CD8-positive, alpha-beta memory T cell (primary cell): ENCODE measurements around the gene DND1. TPM values are rescaled to one million over a fixed set of nuclear protein-coding genes. Genes with fewer than 3 reads are reported as not detected.
A peak's percentile ranks its signal among the peaks of the same experiment; 100 is the strongest.

Experiments
- CTCF ChIA-PET: fragments of 350-600 bp; sonication (Branson Sonifier 250); formaldehyde crosslinking; loops from one replicate; lab custom pipeline; 2021; ENCODE audit warnings: antibody characterized with exemption; lab: Charles Lee
- POLR2A ChIA-PET: fragments of 350-600 bp; sonication (Branson Sonifier 250); formaldehyde crosslinking; loops from one replicate; lab custom pipeline; 2021; ENCODE audit warnings: antibody characterized with exemption; lab: Charles Lee
- DNase-seq, 5 donors: peaks; one replicate each; pipeline versions ENCODE4 v3.0.0 to v3.0.0-alpha.2; 2020 to 2022; ENCODE audit warnings: mixed read lengths in 1 of 5
- H3K27ac ChIP-seq: one replicate; pipeline ENCODE4 v1.7.0; 2013; ENCODE audit warnings: low read depth, mild to moderate bottlenecking, low read length, moderate library complexity
- H3K27me3 ChIP-seq: 2 replicates; pipeline ENCODE4 v1.7.0; 2013; ENCODE audit warnings: low read length, mild to moderate bottlenecking; ENCODE audit not compliant: insufficient read depth, poor library complexity, severe bottlenecking
- H3K36me3 ChIP-seq: 2 replicates; pipeline ENCODE4 v1.7.0; 2013; ENCODE audit warnings: mild to moderate bottlenecking, low read length, moderate library complexity; ENCODE audit not compliant: insufficient read depth
- H3K4me1 ChIP-seq: 2 replicates; pipeline ENCODE4 v1.7.0; 2013; ENCODE audit warnings: mild to moderate bottlenecking, low read length, moderate library complexity; ENCODE audit not compliant: insufficient read depth
- H3K4me3 ChIP-seq: 2 replicates; pipeline ENCODE4 v1.7.0; 2013; ENCODE audit warnings: mild to moderate bottlenecking, low read length
- H3K9me3 ChIP-seq: 2 replicates; pipeline ENCODE4 v1.7.0; 2013; ENCODE audit warnings: mild to moderate bottlenecking, low read length
- H3K27ac Mint-ChIP-seq, 8 donors: one replicate each; pipeline ENCODE4 v1.8.0; 2020 to 2021; ENCODE audit warnings: mixed read lengths in 8 of 8, mild to moderate bottlenecking in 6 of 8, inconsistent platforms in 3 of 8, moderate library complexity in 3 of 8
- H3K27me3 Mint-ChIP-seq, 2 donors: one replicate each; pipeline ENCODE4 v1.8.0; 2020 to 2021; ENCODE audit warnings: mixed read lengths in 2 of 2, mild to moderate bottlenecking in 1 of 2, moderate library complexity in 1 of 2
- H3K36me3 Mint-ChIP-seq, 3 donors: one replicate each; pipeline ENCODE4 v1.8.0; 2020 to 2021; ENCODE audit warnings: mixed read lengths in 3 of 3, inconsistent platforms in 1 of 3, mild to moderate bottlenecking in 1 of 3
- H3K4me1 Mint-ChIP-seq, 3 donors: one replicate each; pipeline ENCODE4 v1.8.0; 2020 to 2021; ENCODE audit warnings: mixed read lengths in 3 of 3, inconsistent platforms in 1 of 3, mild to moderate bottlenecking in 1 of 3
- H3K4me3 Mint-ChIP-seq, 7 donors: one replicate each; pipeline ENCODE4 v1.8.0; 2020 to 2021; ENCODE audit warnings: mixed read lengths in 7 of 7, mild to moderate bottlenecking in 6 of 7, moderate library complexity in 4 of 7, inconsistent platforms in 2 of 7
- H3K9me3 Mint-ChIP-seq, 5 donors: one replicate each; pipeline ENCODE4 v1.8.0; 2020 to 2022; ENCODE audit warnings: mixed read lengths in 5 of 5, mild to moderate bottlenecking in 3 of 5, moderate library complexity in 2 of 5, inconsistent platforms in 1 of 5
- polyA plus RNA-seq: library from polyadenylated mRNA; unstranded; fragments of 300-500 nt; fragmentation: Illumina TruSeq; gene quantifications from one replicate; pipeline ENCODE4 v1.2.3, GENCODE V29; 2021
- total RNA-seq, 2 experiments: library from RNA; stranded (reverse); gene quantifications; one replicate each; pipeline ENCODE4 v1.2.3, GENCODE V29; 2021

The DND1 gene
- total and polyA plus RNA-seq, 3 experiments from 2014 or later = 2.3 to 2.9 TPM; not detected in 1

DNA sequence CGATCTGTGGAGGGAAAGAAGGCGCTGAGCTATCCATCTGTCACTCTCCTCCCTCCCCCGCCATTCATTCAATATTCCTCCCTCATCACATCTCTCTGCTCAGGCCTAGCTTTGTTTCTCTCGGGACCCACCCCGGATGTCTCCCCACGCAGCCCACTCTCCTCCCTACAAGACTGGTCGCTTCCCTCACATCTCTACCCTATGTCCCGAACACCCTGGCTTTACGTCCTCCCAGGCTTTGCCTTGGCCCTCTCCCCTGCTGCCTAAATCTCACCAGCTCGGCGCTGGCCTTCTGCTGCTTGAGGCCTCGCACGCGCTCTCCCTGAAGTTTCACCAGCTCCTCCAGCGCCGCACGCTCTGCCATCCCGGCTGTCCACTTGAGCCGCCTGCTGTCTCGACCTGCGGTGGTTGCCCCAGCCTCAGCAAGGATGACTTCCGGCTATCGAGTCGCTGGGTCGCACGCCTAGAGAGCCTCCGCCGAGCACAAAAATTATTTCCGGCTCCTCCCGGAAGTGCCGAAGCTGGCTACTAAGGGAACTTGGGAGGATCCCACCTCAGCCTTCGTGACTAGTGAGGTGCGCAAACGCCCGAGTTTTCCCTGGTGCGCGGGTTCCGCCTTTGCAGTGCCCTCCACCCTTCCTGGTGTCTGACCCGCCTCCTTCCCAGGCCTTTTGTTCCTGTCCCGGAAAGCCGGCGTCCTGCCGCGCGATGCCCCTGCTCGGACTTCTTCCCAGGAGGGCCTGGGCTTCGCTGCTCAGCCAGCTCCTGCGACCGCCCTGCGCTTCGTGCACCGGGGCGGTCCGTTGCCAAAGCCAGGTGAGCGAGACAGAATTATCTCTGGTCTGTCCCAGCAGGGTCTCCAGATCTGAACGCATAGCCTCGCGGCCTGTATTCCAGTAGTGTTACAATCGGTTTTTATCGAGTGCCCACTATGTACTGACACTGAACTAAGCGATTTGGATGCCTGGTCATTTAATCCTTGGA, 17.9 kb upstream of the DND1 start, which contains the start of the genes HARS1 and HARS2:
Gene HARS1 (minus strand): TSS at position 430 of the 984 bp plus-strand sequence. CDS start 66 bp downstream, at position 364.
Gene HARS2 (plus strand): TSS at position 515 of the 984 bp plus-strand sequence. CDS start 194 bp downstream, at position 709.
- POLR2A ChIA-PET = interaction anchor here (0.6 to 1.7 kb wide), 7 partner anchors 9 to 290 kb away, joined by 3 to 8 read pairs (median 5); partner anchors contain the start of genes ANKHD1, IK, NDUFA2 and ZMAT2

DNA sequence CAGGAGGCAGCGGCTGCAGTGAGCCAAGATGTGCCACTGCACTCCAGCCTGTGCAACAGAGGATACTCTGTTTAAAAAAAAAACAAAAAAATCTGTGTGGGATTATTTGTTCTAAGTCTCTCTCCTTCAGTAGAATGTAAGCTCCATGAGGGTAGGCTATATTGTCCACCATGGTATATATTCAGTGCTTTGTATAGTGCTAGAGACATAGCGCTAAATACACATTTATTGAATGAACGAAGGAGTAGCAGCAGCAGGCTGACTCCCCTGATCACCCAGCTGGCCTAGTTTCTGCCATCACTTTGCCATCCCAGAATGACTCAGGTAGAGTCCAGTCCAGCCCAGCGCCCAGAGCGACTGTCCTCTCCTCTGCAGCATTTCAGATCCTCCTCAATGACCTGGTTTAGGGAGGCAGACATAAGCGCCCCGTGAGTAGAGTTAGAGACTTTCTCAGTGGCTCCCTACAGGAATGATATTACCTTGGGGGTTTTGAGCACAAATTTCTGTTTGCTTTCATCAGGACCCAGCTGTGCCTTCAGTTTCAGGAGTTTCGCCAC, 17.1 kb upstream of the DND1 start:
- Mint-ChIP-seq H3K27me3 (no peaks in the 10 kb centered on the region), H3K27ac (peak overlapping the region; percentile 89 to 100 (median 98)), H3K36me3 (peaks cover 5 to 62% (median 7%) of the 10 kb centered on the region in 3 donors), H3K4me1 (peaks cover 37 to 56% (median 52%) of the 10 kb centered on the region in 3 donors), H3K4me3 (peak overlapping the region; percentile 94 to 100 (median 99)), H3K9me3 (no peaks in the 10 kb centered on the region)
- Histone ChIP-seq H3K4me3 (peak overlapping the region; percentile 89), H3K27me3 (no peaks in the 10 kb centered on the region), H3K4me1 (peaks cover 30% of the 10 kb centered on the region), H3K36me3 (peaks cover 16% of the 10 kb centered on the region), H3K9me3 (no peaks in the 10 kb centered on the region), H3K27ac (peak overlapping the region; percentile 79)
- POLR2A ChIA-PET = interaction anchor here (0.6 to 1.7 kb wide), 7 partner anchors 10 to 289 kb away, joined by 3 to 8 read pairs (median 5); partner anchors contain the start of genes ANKHD1, EIF4EBP3, IK and NDUFA2
- CTCF ChIA-PET = interaction anchor here (0.9 to 1.6 kb wide), 9 partner anchors 9 to 318 kb away, joined by 3 to 5 read pairs (median 3); partner anchors contain the start of genes EIF4EBP3, IK, NDUFA2 and ZMAT2
- no peak for DNase-seq

More for the DNA sequence above, 17.9 kb upstream of the DND1 start, which contains the start of the genes HARS1 and HARS2:
- Mint-ChIP-seq H3K4me3 (peak within 1 kb of the TSS; percentile 94 to 100 (median 99)), H3K27me3 (no peaks in the 10 kb centered on the region), H3K27ac (peak within 1 kb of the TSS; percentile 89 to 100 (median 98)), H3K36me3 (peaks cover 5 to 67% (median 11%) of the 10 kb centered on the region in 3 donors), H3K9me3 (no peaks in the 10 kb centered on the region), H3K4me1 (peaks cover 37 to 56% (median 52%) of the 10 kb centered on the region in 3 donors)
- CTCF ChIA-PET = interaction anchor here (0.9 to 1.6 kb wide), 9 partner anchors 9 to 318 kb away, joined by 3 to 5 read pairs (median 3); partner anchors contain the start of genes EIF4EBP3, IK, NDUFA2 and ZMAT2
- Histone ChIP-seq H3K4me1 (peaks cover 30% of the 10 kb centered on the region), H3K9me3 (no peaks in the 10 kb centered on the region), H3K36me3 (peaks cover 24% of the 10 kb centered on the region), H3K4me3 (peak within 1 kb of the TSS; percentile 89), H3K27me3 (no peaks in the 10 kb centered on the region), H3K27ac (peak within 1 kb of the TSS; percentile 79)
- DNase-seq = peak; percentile 72 to 87 (median 77)

DNA sequence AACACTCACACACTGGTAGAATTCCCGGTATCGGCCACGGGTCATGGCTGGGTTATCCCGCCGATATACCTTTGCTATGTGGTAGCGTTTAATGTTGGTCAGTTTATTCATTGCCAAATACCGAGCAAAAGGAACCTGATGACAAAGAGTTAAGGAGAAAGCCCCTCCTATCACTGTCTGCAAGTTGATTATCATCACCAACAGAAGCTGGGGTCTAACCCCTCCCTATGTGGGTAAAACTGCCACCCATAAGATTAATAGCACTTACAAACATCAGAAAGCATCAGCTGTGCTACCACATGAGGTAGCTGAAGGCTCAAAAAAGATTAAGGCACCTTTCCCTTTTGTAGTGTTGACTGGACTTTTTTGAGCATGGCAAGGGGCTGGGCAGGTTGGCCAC, 5.6 kb upstream of the DND1 start:
- Histone ChIP-seq H3K27ac (no peak overlapping the region), H3K4me1 (no peaks in the 10 kb centered on the region), H3K27me3 (no peaks in the 10 kb centered on the region), H3K36me3 (peaks cover 57% of the 10 kb centered on the region), H3K4me3 (no peak overlapping the region), H3K9me3 (no peaks in the 10 kb centered on the region)
- POLR2A ChIA-PET = no interaction called here
- Mint-ChIP-seq H3K9me3 (no peaks in the 10 kb centered on the region), H3K27ac (peak overlapping the region in 1 of 8 donors; percentile 69), H3K36me3 (peaks cover 15 to 87% (median 16%) of the 10 kb centered on the region in 3 donors), H3K4me1 (peaks cover 2 to 4% (median 3%) of the 10 kb centered on the region in 3 donors), H3K4me3 (no peak overlapping the region), H3K27me3 (peaks cover 0 to 2% of the 10 kb centered on the region in 2 donors)
- CTCF ChIA-PET = interaction anchor here (0.7 kb wide), 1 partner anchor 32 kb away, joined by 3 read pairs; the partner anchor contains the start of genes IK and NDUFA2
- no peak for DNase-seq

DNA sequence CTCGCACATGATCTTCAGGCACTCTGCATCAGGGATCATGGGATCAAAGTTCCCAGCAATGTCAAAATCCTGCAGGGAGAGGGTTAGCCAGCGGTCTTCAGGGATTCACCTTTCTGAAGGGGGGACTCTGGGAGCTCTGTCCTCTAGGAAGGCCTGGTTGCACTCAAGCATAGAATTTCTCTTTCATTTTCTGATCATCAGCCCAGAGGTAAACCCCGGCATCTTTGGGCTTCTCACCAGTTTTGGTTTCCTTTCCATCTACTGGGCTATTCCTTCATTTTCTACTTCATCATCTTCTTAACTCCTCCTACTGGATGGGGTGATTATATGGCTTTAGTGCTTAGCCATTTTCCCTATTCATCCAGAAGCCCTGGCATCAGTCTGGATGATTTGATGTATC, 4.6 kb upstream of the DND1 start:
- H3K4me1 Mint-ChIP-seq = peaks cover under 1 to 4% (median 2%) of the 10 kb centered on the region in 3 donors
- Histone ChIP-seq H3K27ac (no peak overlapping the region), H3K4me1 (no peaks in the 10 kb centered on the region), H3K4me3 (no peak overlapping the region), H3K27me3 (no peaks in the 10 kb centered on the region), H3K9me3 (no peaks in the 10 kb centered on the region), H3K36me3 (peaks cover 55% of the 10 kb centered on the region)
- no peak overlapping the region for H3K4me3 Mint-ChIP-seq
- no peaks in the 10 kb centered on the region for H3K9me3 Mint-ChIP-seq
- peaks cover 13 to 90% (median 20%) of the 10 kb centered on the region in 3 donors for H3K36me3 Mint-ChIP-seq
- peak overlapping the region in 1 of 8 donors; percentile 74 for H3K27ac Mint-ChIP-seq
- no peak for DNase-seq
- peaks cover 0 to 2% of the 10 kb centered on the region in 2 donors for H3K27me3 Mint-ChIP-seq
- ChIA-PET CTCF (no interaction called here), POLR2A (no interaction called here)

DNA sequence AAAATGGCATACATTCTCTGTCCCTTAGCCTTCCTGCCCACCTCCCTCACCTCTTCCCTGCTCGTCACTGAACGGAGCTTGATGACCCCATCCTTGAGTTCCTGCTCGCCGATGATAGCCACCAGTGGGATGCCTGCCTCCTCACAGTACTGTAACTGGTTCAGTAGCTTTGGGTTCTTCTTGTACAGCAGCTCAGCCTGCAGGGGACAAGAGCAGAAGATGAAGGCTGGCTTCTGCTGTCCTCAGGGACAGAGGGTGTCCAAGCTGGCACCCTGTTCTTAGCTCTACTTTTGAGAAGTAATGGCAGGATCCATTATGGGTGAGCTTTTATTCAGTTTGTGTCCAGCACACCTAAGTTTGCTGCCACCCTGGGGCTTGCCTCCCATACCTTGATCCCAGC, 1.3 kb upstream of the DND1 start:
- Histone ChIP-seq H3K36me3 (peaks cover 40% of the 10 kb centered on the region), H3K27ac (no peak overlapping the region), H3K4me1 (no peaks in the 10 kb centered on the region), H3K27me3 (no peaks in the 10 kb centered on the region), H3K9me3 (no peaks in the 10 kb centered on the region), H3K4me3 (no peak overlapping the region)
- DNase-seq = no peak
- Mint-ChIP-seq H3K4me3 (no peak overlapping the region), H3K9me3 (no peaks in the 10 kb centered on the region), H3K4me1 (peaks cover 0 to 2% (median 0%) of the 10 kb centered on the region in 3 donors), H3K27ac (peak overlapping the region in 3 of 8 donors; percentile 42 to 80 (median 72)), H3K36me3 (peaks cover 14 to 87% (median 18%) of the 10 kb centered on the region in 3 donors), H3K27me3 (peaks cover 0 to 2% of the 10 kb centered on the region in 2 donors)
- POLR2A ChIA-PET = interaction anchor here (0.5 to 0.7 kb wide), 2 partner anchors 11 to 26 kb away, joined by 3 to 4 read pairs; no protein-coding TSS in a partner anchor
- CTCF ChIA-PET = interaction anchor here (0.7 to 1.5 kb wide), 4 partner anchors 19 to 124 kb away, joined by 3 to 5 read pairs (median 3); partner anchors contain the start of gene IK

DNA sequence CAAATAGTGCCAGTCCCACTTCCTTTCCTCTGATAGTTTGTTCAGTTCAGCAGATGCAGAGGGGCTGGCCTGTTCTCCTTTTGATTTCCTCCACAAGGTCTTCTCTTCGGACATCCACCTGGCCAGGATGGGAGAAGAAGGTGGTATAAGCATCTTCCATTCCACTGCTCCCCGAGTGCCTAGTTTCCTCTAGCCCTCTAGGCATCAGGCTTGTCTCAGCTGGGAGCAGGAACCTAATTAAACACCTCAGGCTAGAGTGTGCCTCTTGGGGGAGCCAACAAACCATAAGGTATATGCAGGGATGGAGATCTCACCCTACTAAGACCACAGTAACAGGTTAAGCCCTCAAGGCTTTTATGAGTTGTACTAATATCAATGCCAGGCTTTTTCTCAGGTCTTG, 835 bp upstream of the DND1 start:
- H3K27me3 ChIP-seq = no peaks in the 10 kb centered on the region
- ChIA-PET POLR2A (interaction anchor here (0.5 kb wide), 1 partner anchor 25 kb away, joined by 4 read pairs; no protein-coding TSS in a partner anchor), CTCF (interaction anchor here (0.9 to 1.5 kb wide), 2 partner anchors 22 to 26 kb away, joined by 3 to 5 read pairs; partner anchors contain the start of gene IK)
- Mint-ChIP-seq H3K27me3 (peaks cover 0 to 2% of the 10 kb centered on the region in 2 donors), H3K27ac (peak overlapping the region in 3 of 8 donors; percentile 17 to 86 (median 47)), H3K4me1 (peaks cover 0 to 2% (median 0%) of the 10 kb centered on the region in 3 donors), H3K36me3 (peaks cover 14 to 87% (median 18%) of the 10 kb centered on the region in 3 donors), H3K4me3 (peak overlapping the region in 1 of 7 donors; percentile 20), H3K9me3 (no peaks in the 10 kb centered on the region)
- no peak overlapping the region for H3K27ac ChIP-seq
- no peak for DNase-seq
- H3K4me1 ChIP-seq = no peaks in the 10 kb centered on the region
- H3K4me3 ChIP-seq = no peak overlapping the region
- peaks cover 37% of the 10 kb centered on the region for H3K36me3 ChIP-seq
- no peaks in the 10 kb centered on the region for H3K9me3 ChIP-seq
